PFSK-1 (cell line): Measurements from ENCODE around the gene RETREG1.

Experiments used
- FOXP2 ChIP-seq: optimal IDR thresholded peaks from 2 replicates; pipeline ENCODE3; 2011; ENCODE audit warnings: borderline replicate concordance, control low read depth, inconsistent platforms; ENCODE audit not compliant: insufficient read depth; ENCODE audit errors: extremely low read length, extremely low read depth
- POLR2AphosphoS5 ChIP-seq: IDR thresholded peaks from 2 replicates; pipeline ENCODE4 v1.6.1; 2012; ENCODE audit warnings: low read depth, mild to moderate bottlenecking, control low read depth, low read length, moderate library complexity
- SIN3A ChIP-seq: IDR thresholded peaks from 2 replicates; pipeline ENCODE4 v1.6.1; 2012; ENCODE audit warnings: mild to moderate bottlenecking, low read length, moderate library complexity, borderline replicate concordance; ENCODE audit not compliant: insufficient read depth
- TAF1 ChIP-seq: IDR thresholded peaks from 2 replicates; pipeline ENCODE4 v1.6.1; 2012; ENCODE audit warnings: low read length, control low read depth, borderline replicate concordance; ENCODE audit not compliant: insufficient read depth

GRCh38 chr5:16552666-16553343, 64.0 kb downstream of the RETREG1 start:
- TF ChIP-seq TAF1 (no peak), FOXP2 (no peak), POLR2AphosphoS5 (no peak), SIN3A (no peak)
